ENCODE measurements around the gene MTURN.

Gene MTURN

DNA sequence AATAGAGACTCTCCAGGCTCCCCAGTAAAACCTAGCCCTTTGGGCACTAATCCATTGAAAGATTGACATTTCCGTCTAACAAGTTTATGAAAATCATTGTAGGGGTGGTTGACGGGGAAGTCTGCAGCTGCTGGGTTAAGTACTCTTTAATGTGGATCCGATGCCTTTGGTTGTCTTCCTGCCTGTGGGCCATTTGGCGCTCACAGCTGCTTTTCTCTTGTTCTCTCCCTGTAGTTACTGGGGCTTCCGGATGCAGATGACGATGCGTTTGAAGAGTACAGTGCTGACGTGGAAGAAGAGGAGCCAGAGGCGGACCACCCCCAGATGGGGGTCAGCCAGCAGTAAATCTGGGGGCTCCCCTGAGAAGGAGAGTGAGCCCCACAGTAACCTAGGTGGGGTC is 22.4 kb downstream of the MTURN start:
- Histone ChIP-seq H3K27ac (no peak overlapping the region), H3K4me3 (no peak overlapping the region)

DNA sequence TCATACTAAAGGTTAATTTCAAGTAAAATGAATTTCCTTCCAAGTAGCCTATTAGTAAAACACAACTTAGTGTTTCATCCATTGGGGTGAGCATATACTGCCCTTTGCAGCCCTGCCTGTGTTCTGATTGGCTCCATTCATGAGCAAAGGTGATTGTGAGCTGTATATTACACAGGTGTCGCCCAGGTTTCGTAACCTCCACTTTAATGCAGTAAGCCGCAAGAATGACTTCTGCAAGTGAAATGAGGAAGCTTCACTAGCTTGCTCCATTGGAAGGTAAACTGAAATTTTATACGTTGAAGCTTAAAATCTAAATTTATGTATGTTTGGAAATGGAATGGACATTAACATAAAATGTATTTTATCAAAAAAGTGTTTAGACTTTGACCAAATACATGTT is 24.4 kb downstream of the MTURN start:
- Histone ChIP-seq H3K4me3 (no peak overlapping the region), H3K27ac (peak overlapping the region in 6 of 21 experiments; percentile 17 to 71 (median 48))

DNA sequence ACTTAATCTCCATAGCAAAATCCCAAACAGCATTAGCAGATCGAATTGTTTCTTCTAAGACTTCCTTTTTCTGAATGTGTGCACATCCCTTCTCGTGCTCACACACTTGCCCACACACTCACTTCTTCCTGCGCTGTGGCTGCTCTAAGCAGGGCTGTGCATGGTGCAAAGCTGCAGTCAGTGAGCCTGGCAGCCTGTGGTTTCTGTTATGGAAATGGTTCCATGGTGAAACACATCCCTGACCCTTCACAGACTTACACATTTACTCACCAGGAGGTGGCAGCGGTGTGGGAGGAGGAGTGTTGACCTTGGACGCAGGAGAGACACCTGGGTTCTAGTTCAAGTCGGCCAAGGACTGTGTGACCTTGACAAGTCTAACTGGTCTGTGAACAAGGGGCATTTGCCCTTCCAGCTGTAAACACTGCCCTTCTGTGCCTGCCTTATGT is 24.9 kb downstream of the MTURN start:
- Histone ChIP-seq H3K27ac (peak overlapping the region in 11 of 21 experiments; percentile 8 to 71 (median 32)), H3K4me3 (no peak overlapping the region)

DNA sequence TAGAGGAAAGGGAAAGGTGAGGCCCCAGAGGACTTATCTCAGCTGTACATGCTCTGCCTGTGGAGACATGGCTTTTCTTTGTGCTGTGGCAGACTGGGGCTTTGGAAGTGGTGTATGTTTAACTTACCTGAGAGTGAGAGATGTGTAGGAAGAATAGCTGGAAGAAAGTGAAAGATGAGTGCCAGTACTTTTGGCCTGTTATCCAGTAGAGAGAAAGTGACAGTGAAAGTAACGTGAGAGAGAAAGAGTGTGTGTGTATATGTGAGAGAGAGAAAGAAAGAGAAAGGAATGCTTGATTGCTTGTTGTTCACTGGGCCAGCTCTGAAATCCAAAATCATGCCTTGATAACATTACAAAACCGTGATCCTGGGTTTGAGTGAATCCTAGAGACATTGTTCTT is 25.5 kb downstream of the MTURN start:
- no peak overlapping the region for H3K4me3 ChIP-seq
- H3K27ac ChIP-seq: peak overlapping the region in 11 of 21 experiments; percentile 8 to 71 (median 32)

DNA sequence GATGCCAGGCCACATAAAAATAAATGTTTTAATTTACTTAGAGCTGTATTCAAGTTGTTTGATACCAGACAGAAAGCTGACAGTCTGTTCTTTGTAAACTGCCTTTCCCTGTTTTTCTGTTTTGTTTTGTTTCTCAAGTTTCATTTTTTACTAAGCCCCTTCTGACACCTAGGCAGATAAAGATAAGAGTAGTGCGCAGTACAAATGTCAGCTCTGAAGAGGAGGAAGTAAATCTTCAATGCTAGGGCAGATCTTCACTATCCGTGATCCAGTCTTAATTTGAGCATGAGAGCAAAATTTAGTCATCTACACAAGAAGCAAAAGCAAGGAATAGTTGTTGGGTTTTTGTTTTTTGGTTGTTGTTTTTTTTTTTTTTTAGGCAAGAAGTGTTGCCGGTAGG is 27.3 kb downstream of the MTURN start:
- Histone ChIP-seq H3K27ac (peak overlapping the region in 15 of 21 experiments; percentile 8 to 76 (median 38)), H3K4me3 (no peak overlapping the region)

DNA sequence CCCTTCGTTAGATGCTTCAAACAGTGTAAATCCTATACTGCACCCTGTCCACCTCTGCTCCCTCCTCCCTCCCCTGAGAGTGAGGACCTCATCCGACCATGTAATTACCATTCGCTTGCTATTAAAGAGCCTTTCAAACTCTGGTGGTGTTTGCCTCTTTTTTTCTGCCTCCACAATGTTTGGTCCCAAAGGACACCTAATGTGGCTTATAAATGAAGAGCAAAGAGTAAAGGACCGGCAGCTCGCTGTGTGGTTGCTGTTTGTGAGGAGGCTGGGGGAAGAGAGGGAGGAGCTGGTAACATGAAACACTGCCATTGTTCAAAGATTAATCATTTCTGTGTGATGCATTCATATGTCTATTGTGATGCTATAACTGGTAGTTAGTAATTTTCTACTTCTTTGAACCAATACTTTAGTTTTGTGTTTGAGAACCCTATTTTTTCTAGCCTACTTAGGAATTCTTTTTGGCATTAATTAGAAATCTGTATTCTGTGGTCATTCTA is 27.9 kb downstream of the MTURN start:
- Histone ChIP-seq H3K4me3 (no peak overlapping the region), H3K27ac (peak overlapping the region in 17 of 21 experiments; percentile 8 to 76 (median 42))

DNA sequence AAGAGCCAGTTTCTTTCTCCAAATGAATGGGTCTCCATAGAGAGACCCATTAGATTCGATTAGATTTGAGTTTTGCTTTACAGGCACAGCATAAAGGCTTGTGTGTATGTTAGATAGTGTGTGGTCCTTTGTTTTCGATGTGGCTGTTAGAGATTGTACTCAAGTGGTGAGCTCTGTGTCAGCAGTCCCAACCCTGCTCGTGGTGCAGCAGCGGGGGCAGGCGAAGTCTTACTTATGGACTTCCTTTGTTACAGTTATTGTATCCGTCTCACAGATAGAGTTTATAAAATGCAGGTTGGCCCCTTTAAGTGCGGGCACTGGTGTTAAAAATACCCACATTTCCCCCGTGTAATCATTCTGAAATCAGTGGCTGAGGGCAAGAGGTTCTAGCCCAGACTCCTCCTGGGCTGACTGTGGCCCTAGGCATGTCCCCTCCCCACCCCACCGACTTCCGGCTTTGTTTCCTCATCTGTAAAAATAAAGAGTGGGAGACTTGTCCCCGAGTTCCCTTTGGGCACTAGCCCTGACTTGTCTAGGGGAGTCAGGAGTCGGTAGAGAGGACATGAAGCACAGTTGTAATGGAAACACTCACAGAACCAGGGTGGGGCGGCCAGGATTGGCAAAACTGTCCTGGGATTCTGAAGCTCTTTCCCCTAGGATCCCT is 28.6 kb downstream of the MTURN start:
- no peak overlapping the region for H3K4me3 ChIP-seq
- peak overlapping the region in 19 of 21 experiments; percentile 3 to 76 (median 64) for H3K27ac ChIP-seq

DNA sequence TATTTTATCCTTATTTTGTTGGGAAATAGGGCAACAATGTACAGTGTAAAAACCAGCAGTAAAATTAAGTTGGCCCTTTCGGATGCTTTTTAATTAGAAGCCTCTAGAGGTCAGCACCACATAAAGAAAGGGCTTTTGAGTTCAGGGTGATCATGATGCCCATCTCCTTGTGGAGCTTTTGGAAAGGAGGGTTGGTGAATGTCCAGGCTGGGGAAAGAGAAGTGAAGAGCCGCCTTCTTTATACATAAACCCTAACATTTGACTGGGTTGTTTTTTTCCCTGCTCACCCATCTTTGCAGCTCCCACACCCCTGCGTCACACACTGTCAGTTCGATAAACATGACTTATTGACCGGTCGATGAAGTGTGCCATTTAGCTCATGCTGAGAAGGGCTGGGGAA is 29.8 kb downstream of the MTURN start:
- Histone ChIP-seq H3K4me3 (no peak overlapping the region), H3K27ac (peak overlapping the region in 1 of 21 experiments; percentile 74)

DNA sequence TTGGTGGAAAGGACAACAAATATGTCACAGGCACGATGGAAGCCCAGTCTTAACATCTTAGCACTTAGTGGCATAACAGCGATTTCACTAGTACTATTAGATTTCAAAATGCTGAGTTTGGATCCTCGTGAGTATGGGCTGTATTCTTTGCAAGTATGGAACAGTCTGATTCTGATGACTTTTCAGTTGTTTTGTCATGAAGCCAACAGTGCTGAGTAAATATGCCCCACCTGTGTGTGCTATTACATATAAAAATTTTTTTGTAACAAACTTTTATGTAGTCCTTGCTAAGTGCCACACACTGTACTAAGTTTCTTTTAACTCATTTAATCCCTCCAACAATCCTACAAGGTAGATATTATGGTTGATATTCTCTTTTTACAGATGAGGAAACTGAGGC is 30.8 kb downstream of the MTURN start:
- Histone ChIP-seq H3K4me3 (no peak overlapping the region), H3K27ac (peak overlapping the region in 11 of 21 experiments; percentile 4 to 59 (median 39))

DNA sequence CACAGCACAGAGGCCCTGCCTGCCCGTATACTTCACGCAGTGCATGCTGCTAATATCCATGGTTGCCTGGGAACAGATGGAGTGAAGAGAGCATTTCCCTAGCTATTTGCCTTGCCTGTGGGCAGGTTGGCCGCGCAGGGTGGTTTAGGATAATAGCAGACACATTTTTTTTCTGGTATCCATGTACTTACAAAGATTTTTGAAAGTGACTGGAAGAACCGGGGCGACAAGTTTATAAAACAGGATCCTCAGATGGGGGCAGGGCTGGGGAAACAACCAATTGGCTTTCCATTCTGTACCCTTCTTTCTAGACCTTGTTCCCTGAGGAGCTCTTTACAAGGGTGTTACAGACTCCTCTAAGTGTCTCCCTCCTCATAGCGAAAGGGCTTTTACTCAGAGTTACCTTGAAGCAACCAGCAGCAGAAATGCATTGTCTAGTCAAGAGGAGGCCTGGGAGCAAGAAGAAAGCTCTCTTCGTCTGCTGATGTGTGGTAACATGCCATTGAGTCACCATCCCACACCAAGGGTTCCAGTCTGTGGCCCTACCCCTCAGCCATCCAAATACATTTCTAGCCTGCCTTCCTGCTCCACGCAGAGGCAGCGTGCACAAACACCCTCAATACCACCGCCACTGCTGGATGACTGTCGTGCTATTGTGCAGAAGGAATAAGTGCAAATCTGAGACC is 31.5 kb downstream of the MTURN start:
- Histone ChIP-seq H3K27ac (peak overlapping the region in 11 of 21 experiments; percentile 6 to 59 (median 38)), H3K4me3 (no peak overlapping the region)

DNA sequence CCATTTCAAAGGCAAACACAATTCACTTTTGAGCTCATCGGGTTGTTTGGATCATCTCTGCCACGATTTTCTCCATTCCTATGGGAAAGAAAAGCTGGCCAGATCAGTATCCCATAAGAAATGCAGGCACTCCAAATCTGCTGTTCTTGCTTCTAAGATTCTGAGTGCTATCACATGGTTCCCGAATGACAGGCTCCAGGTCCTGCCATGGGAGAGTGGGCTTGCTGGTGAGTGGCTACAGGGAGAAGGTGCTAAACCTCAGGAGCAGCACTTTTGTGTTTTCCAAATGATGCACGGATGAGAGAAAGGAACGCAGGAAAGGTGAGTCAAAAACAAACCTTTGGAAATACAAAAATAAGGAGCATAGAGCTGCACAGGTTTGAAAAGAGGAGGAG is 32.1 kb downstream of the MTURN start:
- Histone ChIP-seq H3K27ac (peak overlapping the region in 3 of 21 experiments; percentile 13 to 57 (median 49)), H3K4me3 (no peak overlapping the region)

DNA sequence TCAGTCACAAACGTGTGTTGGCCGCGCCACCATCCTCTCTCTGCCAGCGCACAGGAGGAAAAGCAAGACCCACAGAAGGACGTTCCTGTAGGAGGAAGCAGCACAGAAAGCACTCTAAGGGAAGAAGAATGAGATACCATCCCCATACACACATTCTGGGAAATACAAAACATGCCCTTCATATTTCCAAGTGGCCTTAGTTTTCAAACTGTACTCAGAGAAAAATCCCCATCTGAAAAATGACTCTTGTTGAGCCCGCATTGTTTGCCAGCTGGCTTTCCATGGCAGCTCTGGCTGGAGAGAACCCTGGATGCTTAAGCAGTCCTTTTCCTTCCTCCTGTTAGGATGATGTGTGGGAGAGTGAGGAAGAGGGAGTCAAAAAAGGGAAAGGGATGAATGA is 33.1 kb downstream of the MTURN start:
- H3K4me3 ChIP-seq: no peak overlapping the region

DNA sequence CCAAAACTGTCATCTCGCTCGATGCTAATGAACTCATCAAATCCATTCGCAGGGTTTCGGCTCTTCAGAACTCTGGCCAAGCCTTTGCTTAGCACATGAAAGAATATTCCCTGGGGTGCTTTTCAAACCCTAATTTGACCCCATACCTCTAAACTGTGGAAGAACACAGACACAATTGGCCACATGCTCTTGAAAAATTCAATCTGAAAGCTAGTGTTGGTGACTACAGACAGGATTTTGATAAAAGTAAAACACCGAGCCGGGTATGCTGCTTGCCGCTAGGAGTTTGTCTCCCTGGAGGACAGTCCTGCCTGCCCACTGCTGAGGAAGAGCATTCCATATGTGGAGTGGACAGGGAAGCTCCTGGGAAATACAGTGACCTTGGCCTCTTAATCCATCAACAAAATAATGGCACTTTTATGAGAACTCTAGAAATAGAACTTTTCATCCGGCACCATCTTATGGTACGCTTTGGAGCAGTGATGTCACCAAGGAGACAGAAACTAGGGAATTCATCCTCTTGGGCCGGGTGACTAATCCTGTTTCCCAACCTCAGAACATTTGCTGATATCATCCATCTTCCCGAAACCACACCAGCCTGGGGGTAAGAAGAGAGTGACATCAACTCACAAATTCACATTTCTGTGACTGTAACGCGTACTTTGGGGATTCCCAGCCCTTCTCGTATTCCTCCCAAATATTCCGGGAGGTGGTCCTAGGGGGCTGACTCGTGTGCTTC is 34.2 kb downstream of the MTURN start:
- Histone ChIP-seq H3K4me3 (no peak overlapping the region), H3K27ac (peak overlapping the region in 11 of 21 experiments; percentile 12 to 83 (median 51))

More for the DNA sequence above, 33.1 kb downstream of the MTURN start:
- peak overlapping the region in 2 of 21 experiments; percentile 28 to 54 for H3K27ac ChIP-seq

DNA sequence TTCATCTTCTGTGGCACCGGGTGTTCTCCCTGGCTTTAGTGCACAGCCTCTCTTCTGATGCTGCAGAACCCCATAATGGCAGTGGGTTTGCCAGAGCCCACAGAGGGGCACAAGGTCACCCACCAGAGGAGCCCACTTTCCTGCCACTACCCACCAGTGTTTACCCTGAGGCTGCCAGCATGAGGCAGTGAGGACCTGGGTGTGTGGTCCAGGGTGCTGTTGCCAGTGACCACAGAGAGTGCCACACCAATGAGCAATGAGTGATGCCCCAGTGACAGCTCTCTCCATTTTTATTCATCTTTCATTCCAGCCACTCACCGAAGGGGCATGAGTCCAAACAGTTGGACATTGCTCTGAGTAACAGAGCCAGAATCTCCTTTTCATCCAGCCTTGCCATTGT is 34.8 kb downstream of the MTURN start:
- no peak overlapping the region for H3K4me3 ChIP-seq
- peak overlapping the region in 7 of 21 experiments; percentile 18 to 83 (median 51) for H3K27ac ChIP-seq

DNA sequence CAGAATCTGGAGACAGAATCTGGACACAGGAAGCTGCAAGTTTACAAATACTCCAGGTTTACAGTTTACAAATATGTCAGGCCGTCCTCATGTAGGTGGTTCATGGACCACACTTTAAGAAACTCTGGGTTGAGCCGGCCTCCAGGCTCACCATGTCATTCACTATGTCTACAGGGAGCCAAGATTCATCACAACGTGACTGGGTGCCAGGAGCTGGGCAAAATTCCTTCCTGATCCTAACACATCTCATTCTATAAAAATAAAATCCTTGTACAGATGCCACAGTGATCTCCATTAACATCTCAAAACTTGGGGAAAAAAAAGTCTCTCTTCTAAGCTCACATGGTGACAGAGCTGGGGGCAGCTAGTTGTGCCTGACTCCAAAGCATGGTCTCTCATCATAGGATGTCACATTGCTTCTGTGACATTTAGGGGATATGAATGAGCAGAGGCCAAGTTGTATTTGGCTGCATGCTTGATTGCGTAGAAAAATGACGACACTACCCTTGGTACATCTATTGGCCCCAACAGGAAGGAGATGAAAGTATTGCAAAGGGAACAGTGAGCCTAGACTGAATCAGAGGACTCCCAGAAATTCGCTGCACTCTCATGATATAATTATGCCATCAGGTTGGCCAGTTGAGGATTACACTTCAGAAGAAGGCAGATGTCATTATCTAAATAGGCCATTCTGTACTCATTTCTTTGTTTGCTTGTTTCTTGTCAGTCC is 35.9 kb downstream of the MTURN start:
- H3K27ac ChIP-seq: peak overlapping the region in 2 of 21 experiments; percentile 4 to 83
- H3K4me3 ChIP-seq: no peak overlapping the region

DNA sequence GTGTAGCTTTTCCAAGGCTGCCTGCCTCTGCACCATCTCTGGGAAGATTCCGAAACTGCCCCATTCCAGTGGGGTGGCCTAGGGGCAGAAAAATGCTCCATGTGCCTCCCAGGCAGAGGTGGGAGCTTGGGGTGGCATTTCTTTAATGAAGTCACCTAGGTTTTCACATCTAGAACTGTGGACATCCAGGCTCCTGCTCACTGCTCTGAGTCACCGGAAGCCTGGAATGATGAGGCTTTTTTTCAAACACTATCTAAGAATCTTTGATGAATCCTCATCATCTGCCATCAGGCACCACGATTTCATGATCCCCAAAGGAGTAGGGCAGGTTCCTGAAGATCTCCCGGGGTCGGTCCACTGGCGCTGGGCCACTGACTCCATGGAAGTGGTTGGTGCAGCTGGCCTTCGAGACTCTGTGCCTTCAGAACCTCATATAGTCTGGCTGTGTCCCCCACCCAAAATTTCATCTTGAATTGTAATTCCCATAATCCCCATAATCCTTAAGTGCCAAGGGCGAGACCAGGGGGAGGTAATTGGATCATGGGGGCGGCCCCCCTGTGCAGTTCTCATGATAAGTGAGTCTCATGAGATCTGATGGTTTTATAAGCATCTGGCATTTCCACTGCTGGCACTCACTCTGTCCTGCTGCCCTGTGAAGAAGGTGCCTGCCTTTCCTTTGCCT is 37.1 kb downstream of the MTURN start:
- peak overlapping the region in 17 of 21 experiments; percentile 2 to 83 (median 62) for H3K27ac ChIP-seq
- H3K4me3 ChIP-seq: no peak overlapping the region

DNA sequence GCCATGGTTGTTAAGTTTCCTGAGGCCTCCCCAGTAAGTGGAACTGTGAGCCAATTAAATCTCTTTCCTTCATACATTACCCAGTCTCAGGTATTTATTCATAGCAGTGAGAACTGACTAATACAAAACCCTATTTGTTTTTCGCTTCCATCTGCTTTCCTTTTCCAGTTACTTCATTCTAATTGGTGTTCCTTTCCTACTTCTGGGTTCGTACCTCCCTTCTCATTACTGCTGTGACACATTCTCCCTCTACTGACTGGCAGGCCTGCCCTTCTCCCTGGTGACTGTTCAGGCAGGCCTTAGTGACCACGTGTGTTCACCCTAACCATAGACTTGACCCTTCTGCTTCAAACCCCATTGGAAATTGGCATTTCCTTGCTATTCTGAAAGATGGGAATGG is 37.7 kb downstream of the MTURN start:
- Histone ChIP-seq H3K4me3 (no peak overlapping the region), H3K27ac (peak overlapping the region in 20 of 21 experiments; percentile 2 to 83 (median 58))

DNA sequence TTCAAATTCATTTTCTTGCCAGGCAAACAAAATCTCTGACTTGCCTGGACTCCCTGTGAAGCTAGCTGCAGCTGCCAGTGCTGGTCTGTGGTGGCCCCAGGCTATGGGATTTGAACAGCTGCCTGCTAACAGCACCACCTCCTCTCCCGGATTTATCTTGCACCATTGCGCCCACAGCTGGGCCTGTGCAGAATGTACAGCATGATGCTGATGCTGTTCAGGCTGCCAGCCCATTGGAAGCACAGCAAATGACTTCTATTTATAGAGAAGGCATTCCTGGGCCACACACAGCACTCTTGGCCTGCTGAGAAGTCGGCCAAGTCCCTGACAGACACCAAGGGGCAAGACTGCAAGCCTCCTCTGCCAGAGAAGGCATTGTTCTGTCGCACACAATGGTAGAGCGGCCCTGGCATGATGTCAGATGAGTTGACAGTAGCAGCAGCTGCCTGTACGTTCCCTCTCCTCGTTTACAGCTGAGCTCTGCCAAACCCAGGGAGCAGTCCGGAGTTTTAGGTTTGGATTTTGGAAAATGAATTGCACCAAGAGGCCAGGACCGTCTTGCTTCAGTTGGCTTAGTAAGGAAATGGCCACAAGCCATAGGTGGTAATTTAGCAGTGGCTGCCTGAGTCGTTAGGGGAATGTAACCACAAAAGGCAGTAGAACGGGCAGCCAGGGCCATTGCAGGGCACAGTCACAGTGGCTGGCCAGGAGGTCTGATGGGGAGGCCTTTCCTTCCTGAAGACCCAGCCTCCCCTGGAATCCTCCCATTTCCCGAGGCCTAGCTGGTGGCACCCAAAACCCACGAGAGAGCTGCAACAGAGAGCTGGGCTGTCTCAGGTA is 38.5 kb downstream of the MTURN start:
- H3K4me3 ChIP-seq: no peak overlapping the region
- peak overlapping the region in 17 of 21 experiments; percentile 2 to 83 (median 62) for H3K27ac ChIP-seq
